BJ (cell line): ENCODE measurements around the gene F5. TPM values are rescaled to one million over a fixed set of nuclear protein-coding genes. Genes with fewer than 3 reads are reported as not detected.

Source experiments
- CTCF ChIA-PET: fragments of 350-600 bp; formaldehyde crosslinking; extraction: SDS; loops from one replicate; lab custom pipeline; 2021; ENCODE audit warnings: antibody characterized with exemption, inconsistent platforms; lab: Yijun Ruan, JAX
- POLR2A ChIA-PET: fragments of 300-600 bp; sonication (Branson Sonifier 250); formaldehyde crosslinking; extraction: SDS; loops from one replicate; lab custom pipeline; 2021; ENCODE audit warnings: antibody characterized with exemption; lab: Charles Lee
- DNase-seq: peaks from one replicate; pipeline ENCODE4 v3.0.0-alpha.2; 2011; ENCODE audit warnings: low read depth
- H3K27me3 ChIP-seq: 2 replicates; pipeline ENCODE4 v1.6.0; 2011; ENCODE audit warnings: low read length; ENCODE audit not compliant: control insufficient read depth, insufficient read depth
- H3K36me3 ChIP-seq: 2 replicates; pipeline ENCODE4 v1.5.1; 2011; ENCODE audit warnings: low read length; ENCODE audit not compliant: control insufficient read depth, insufficient read depth
- H3K4me3 ChIP-seq: 2 replicates; pipeline ENCODE4 v1.5.1; 2011; ENCODE audit warnings: low read depth, mild to moderate bottlenecking, control low read depth, low read length
- polyA plus RNA-seq: library from polyadenylated mRNA; depleted of rRNA; stranded (reverse); fragments of >200 nt; gene quantifications from 2 replicates; pipeline ENCODE4 v1.2.3, GENCODE V29; 2011
- TF ChIP-seq, protein P1 (sequence below): IDR thresholded peaks from 2 replicates; pipeline ENCODE4 v1.5.1; 2011; ENCODE audit warnings: low read depth, mild to moderate bottlenecking, control low read depth, inconsistent platforms, low read length, moderate library complexity; ENCODE audit not compliant: insufficient read depth

Gene F5
- polyA plus RNA-seq, 1 experiment, result not detected

DNA sequence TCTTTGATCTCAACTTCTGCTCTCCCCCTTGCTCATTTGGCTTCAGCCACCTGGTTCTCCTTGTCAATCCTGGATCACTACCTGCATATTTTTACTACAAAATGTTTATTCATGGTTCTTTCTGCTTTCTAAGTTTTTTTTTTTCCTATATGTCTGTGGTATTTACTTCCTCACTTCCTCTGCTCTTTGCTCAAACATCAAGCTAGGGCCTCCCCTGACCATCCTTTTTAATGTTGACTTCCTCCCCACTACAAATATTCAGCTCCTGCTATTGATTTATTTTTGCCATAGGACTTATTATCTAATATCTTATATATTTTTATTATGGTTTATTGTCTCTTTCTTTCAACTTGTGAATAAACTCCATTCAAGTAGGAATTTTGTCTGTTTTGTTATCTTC lies 86.5 kb downstream of the F5 start:
- POLR2A ChIA-PET, result no interaction called here

DNA sequence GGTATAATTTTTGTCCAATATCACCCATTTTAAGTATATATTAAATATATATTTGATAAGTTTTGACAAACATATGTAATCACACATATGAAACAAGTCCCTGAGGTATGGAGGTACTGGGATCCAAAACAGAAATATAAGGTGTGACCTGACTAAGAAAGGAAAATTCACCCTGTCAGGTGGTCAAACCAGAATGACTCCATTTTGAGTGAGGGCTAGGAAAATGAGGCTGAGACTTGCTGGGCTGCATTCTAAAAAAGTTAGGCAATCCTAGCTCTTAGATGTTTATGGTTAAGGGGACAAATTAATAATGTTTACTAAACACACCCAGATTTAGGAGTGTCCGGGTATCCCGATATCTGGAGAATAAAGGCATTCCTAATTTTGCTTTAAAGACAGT lies 89.0 kb downstream of the F5 start:
- POLR2A ChIA-PET, result no interaction called here
- CTCF ChIA-PET, result no interaction called here
- TF ChIP-seq, protein P1, sequence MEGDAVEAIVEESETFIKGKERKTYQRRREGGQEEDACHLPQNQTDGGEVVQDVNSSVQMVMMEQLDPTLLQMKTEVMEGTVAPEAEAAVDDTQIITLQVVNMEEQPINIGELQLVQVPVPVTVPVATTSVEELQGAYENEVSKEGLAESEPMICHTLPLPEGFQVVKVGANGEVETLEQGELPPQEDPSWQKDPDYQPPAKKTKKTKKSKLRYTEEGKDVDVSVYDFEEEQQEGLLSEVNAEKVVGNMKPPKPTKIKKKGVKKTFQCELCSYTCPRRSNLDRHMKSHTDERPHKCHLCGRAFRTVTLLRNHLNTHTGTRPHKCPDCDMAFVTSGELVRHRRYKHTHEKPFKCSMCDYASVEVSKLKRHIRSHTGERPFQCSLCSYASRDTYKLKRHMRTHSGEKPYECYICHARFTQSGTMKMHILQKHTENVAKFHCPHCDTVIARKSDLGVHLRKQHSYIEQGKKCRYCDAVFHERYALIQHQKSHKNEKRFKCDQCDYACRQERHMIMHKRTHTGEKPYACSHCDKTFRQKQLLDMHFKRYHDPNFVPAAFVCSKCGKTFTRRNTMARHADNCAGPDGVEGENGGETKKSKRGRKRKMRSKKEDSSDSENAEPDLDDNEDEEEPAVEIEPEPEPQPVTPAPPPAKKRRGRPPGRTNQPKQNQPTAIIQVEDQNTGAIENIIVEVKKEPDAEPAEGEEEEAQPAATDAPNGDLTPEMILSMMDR, result no peak
- Histone ChIP-seq H3K27me3 (no peaks in the 10 kb centered on the region), H3K36me3 (no peaks in the 10 kb centered on the region), H3K4me3 (no peak overlapping the region)
- no peak for DNase-seq

More for the DNA sequence above, 86.5 kb downstream of the F5 start:
- Histone ChIP-seq H3K36me3 (no peaks in the 10 kb centered on the region), H3K4me3 (no peak overlapping the region), H3K27me3 (no peaks in the 10 kb centered on the region)
- TF ChIP-seq, protein P1, result no peak
- CTCF ChIA-PET, result no interaction called here
- no peak for DNase-seq

DNA sequence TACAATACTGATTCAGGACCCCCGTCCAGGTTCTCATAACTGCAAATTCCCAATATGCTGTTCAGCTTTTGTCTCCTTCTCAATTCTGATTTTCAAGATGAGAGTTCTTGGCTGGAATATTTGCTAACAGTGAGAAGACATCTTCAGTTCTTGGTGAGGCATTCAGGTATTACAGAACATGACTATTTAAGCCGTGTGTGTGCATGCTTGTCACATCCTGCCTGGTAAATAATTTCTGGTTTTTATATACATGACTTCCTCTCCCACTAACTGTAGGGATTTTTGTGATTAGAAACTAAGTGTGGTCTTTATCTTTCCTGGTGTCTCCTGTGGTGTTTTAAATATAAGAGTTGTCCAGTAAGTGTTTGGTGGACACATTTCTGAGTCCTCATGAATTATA lies 90.4 kb downstream of the F5 start:
- Histone ChIP-seq H3K4me3 (no peak overlapping the region), H3K27me3 (no peaks in the 10 kb centered on the region), H3K36me3 (no peaks in the 10 kb centered on the region)
- ChIA-PET POLR2A (no interaction called here), CTCF (interaction anchor here (1.4 kb wide), 1 partner anchor 9 kb away, joined by 4 read pairs; no protein-coding TSS in a partner anchor)
- TF ChIP-seq, protein P1, result no peak
- DNase-seq, result no peak

DNA sequence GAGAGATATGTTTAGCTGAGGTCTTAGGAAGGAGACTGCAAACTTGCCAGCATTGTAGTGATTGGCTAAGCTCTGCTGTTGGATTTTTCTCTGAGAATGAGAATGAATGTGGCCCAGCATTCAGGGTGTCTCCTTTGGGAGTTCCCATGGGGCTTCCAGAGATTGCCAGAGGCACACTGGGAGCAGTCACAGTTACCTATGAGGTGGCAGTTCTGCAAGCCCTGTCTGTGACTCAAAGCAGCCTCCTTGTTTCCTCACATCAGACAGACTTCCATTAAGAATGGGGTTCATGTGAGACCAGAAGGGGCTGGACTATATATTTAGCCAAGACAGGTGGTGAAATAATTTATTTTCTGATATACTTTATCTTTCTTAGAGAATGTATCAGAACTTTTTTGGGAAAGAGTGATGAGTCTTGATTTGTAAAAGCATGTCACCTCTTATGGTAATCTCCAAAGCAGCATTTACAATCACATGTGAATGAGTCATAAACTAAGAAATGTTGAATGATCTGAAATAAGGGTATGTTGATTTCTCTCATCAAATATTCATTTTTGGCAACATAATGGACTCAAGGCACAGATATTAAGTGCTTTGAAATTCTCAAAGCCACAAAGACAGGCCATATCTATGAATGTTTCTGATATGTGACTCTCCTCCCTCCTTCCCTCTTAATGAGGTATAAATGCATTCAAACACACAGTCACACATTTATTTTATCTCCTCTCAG lies 91.1 kb downstream of the F5 start:
- no peak for DNase-seq
- CTCF ChIA-PET, result interaction anchor here (1.4 kb wide), 1 partner anchor 8 kb away, joined by 4 read pairs; no protein-coding TSS in a partner anchor
- Histone ChIP-seq H3K27me3 (no peaks in the 10 kb centered on the region), H3K36me3 (no peaks in the 10 kb centered on the region), H3K4me3 (no peak overlapping the region)
- TF ChIP-seq, protein P1, result no peak
- POLR2A ChIA-PET, result interaction anchor here (0.6 kb wide), 1 partner anchor 9 kb away, joined by 5 read pairs; no protein-coding TSS in a partner anchor

DNA sequence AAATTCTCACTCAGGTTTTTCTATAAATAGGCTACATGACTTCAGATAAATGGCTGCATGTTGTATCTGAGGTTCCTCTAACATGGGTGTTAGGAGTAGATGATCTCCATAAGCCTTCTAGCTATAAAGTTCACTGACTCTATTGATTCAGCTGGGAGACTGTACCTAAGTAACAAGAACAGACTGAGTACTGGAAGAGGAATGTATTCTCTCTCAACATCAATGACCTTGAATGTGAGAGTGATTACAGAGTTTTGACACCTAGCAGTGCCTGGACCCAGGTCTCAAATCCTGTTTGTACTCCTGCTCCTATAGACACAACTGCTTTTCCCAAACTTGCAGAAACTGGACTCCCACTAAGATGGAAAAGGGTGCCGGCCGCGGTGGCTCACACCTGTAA lies 91.9 kb downstream of the F5 start:
- TF ChIP-seq, protein P1, result no peak
- CTCF ChIA-PET, result no interaction called here
- no peak for DNase-seq
- POLR2A ChIA-PET, result no interaction called here
- Histone ChIP-seq H3K36me3 (no peaks in the 10 kb centered on the region), H3K4me3 (no peak overlapping the region), H3K27me3 (no peaks in the 10 kb centered on the region)
